Activated naive CD8-positive, alpha-beta T cell treated with anti-CD3 and anti-CD28 coated beads, Interleukin-2, amount 50 U/mL, for 24 hours (primary cell): ENCODE data around the gene PPM1M.

Experiments used
- ATAC-seq: fragments of 150-1000 bp; cut with Tn5 transposase; one replicate; pipeline ENCODE4 v1.10.0; 2021
- DNase-seq: peaks from one replicate; pipeline ENCODE4 v3.0.0; 2021
- H3K27ac Mint-ChIP-seq: one replicate; pipeline ENCODE4 v1.8.0; 2021; ENCODE audit warnings: mild to moderate bottlenecking, mixed read lengths
- H3K27me3 Mint-ChIP-seq: one replicate; pipeline ENCODE4 v1.8.0; 2021; ENCODE audit warnings: mixed read lengths
- H3K36me3 Mint-ChIP-seq: one replicate; pipeline ENCODE4 v1.8.0; 2021; ENCODE audit warnings: low read depth, mixed read lengths
- H3K4me1 Mint-ChIP-seq: one replicate; pipeline ENCODE4 v1.8.0; 2021; ENCODE audit warnings: mixed read lengths
- H3K4me3 Mint-ChIP-seq: one replicate; pipeline ENCODE4 v1.8.0; 2021; ENCODE audit warnings: mild to moderate bottlenecking, moderate library complexity, mixed read lengths
- H3K9me3 Mint-ChIP-seq: one replicate; pipeline ENCODE4 v1.8.0; 2021; ENCODE audit warnings: mixed read lengths

The PPM1M gene

GRCh38 chr3:52221563-52222318, 23.8 kb upstream of the PPM1M start:
- Mint-ChIP-seq H3K27ac (peak overlapping the region; percentile 31), H3K36me3 (peaks cover under 1% of the 10 kb centered on the region), H3K9me3 (no peaks in the 10 kb centered on the region), H3K4me3 (peak overlapping the region; percentile 71), H3K4me1 (peaks cover 87% of the 10 kb centered on the region), H3K27me3 (no peaks in the 10 kb centered on the region)
- DNase-seq (peak; percentile 41), ATAC-seq (no peak)

DNA sequence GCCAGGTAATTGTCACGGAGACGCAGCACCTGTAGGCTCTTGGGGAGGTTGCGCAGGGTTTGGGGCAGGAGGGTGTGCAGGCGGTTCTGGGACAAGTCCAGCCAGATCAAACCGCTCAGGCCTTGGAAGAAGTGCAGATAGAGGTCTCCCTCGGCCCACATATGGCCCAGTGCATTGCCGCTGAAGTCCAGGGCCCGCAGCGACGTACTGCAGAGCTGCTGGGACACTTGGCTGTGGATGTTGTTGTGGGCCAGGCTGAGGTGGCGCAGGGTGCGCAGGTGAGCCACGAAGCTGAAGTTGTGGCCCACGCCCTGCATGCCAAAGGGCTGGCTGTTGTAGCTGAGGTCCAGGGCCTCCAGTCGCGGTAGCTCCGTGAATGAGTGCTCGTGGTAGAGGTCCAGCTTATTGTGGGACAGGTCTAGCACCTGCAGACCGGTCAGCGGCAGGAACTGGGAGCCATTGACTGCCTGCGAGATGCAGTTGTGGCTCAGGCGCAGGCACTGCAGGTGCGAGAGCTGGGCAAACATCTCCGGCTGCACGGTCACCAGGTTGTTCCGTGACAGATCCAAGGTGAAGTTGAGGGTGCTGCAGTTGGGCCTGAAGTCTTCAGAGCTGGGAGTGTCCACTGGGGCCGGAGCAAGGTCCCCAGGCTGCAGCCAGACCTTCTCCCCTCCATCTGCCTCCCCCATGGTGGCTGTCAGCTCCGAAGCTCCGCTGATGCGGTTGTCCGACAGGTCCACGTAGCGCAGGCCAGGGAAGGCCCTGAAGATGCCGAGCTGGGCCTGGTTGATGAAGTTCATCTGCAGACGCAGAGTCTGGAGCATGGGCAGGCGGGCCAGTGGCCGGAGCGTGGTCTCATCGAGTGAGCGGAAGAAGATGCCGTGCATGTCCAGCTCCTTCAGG, 23.0 kb upstream of the PPM1M start:
- Mint-ChIP-seq H3K27ac (peak overlapping the region; percentile 31), H3K9me3 (no peaks in the 10 kb centered on the region), H3K4me3 (peak overlapping the region; percentile 71), H3K36me3 (no peaks in the 10 kb centered on the region), H3K4me1 (peaks cover 82% of the 10 kb centered on the region), H3K27me3 (no peaks in the 10 kb centered on the region)
- ATAC-seq (no peak), DNase-seq (peak; percentile 3)

- H3K36me3 Mint-ChIP-seq = no peaks in the 10 kb centered on the region
- H3K9me3 Mint-ChIP-seq = no peaks in the 10 kb centered on the region
- DNase-seq (peak; percentile 2), ATAC-seq (no peak)
- H3K27ac Mint-ChIP-seq = peak overlapping the region; percentile 41
- H3K27me3 Mint-ChIP-seq = no peaks in the 10 kb centered on the region
- H3K4me1 Mint-ChIP-seq = peaks cover 71% of the 10 kb centered on the region
- H3K4me3 Mint-ChIP-seq = no peak overlapping the region
Measured at GRCh38 chr3:52223449-52224408, 21.8 kb upstream of the PPM1M start.

GRCh38 chr3:52225452-52226228, 19.9 kb upstream of the PPM1M start, which contains the start of gene TLR9:
Gene TLR9, minus strand, starts transcription at chr3:52225645. Its CDS starts 116 bp downstream, at chr3:52225529.
- Mint-ChIP-seq H3K4me1 (peaks cover 55% of the 10 kb centered on the region), H3K27ac (peak within 1 kb of the TSS; percentile 68), H3K9me3 (no peaks in the 10 kb centered on the region), H3K27me3 (no peaks in the 10 kb centered on the region), H3K4me3 (peak within 1 kb of the TSS; percentile 56), H3K36me3 (peaks cover 9% of the 10 kb centered on the region)
- peak; percentile 67 for ATAC-seq
- DNase-seq = peak; percentile 48

- Mint-ChIP-seq H3K27me3 (no peaks in the 10 kb centered on the region), H3K4me1 (peaks cover 51% of the 10 kb centered on the region), H3K9me3 (no peaks in the 10 kb centered on the region), H3K36me3 (peaks cover 11% of the 10 kb centered on the region), H3K27ac (peak overlapping the region; percentile 68), H3K4me3 (peak overlapping the region; percentile 56)
- DNase-seq = no peak
- ATAC-seq = no peak
Measured at GRCh38 chr3:52226229-52226817, 19.2 kb upstream of the PPM1M start.

DNA sequence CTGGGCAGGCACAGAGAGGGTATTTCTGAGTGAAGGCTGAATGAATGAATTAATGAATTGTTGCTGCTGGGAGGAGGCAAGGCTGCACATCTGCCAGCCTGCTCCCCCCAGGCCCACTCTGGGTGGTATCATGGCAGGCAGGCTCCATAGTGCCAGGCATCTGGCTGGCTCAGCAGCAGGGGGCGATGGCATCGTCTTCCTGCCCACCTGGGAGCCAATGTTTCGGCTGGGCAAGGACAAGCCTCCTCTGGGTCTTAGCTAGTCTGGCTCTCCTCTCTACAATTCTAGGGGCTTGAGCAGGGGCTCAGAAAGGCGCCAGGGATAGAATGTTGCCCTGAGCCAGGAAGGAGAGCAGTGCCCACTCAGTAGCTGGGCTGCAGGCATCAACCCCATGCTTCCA, 18.4 kb upstream of the PPM1M start:
- Mint-ChIP-seq H3K27me3 (no peaks in the 10 kb centered on the region), H3K4me3 (no peak overlapping the region), H3K9me3 (no peaks in the 10 kb centered on the region), H3K4me1 (peaks cover 47% of the 10 kb centered on the region), H3K27ac (peak overlapping the region; percentile 68), H3K36me3 (peaks cover 14% of the 10 kb centered on the region)
- DNase-seq (peak; percentile 11), ATAC-seq (no peak)

GRCh38 chr3:52227766-52228165, 17.8 kb upstream of the PPM1M start:
- H3K27me3 Mint-ChIP-seq = no peaks in the 10 kb centered on the region
- H3K4me1 Mint-ChIP-seq = peaks cover 47% of the 10 kb centered on the region
- no peak for ATAC-seq
- no peaks in the 10 kb centered on the region for H3K9me3 Mint-ChIP-seq
- no peak overlapping the region for H3K27ac Mint-ChIP-seq
- H3K36me3 Mint-ChIP-seq = peaks cover 14% of the 10 kb centered on the region
- H3K4me3 Mint-ChIP-seq = no peak overlapping the region
- DNase-seq = peak; percentile 2

- H3K9me3 Mint-ChIP-seq = no peaks in the 10 kb centered on the region
- DNase-seq = peak; percentile 4
- H3K27ac Mint-ChIP-seq = no peak overlapping the region
- H3K27me3 Mint-ChIP-seq = no peaks in the 10 kb centered on the region
- ATAC-seq = no peak
- H3K4me1 Mint-ChIP-seq = peaks cover 47% of the 10 kb centered on the region
- no peak overlapping the region for H3K4me3 Mint-ChIP-seq
- H3K36me3 Mint-ChIP-seq = peaks cover 14% of the 10 kb centered on the region
Measured at GRCh38 chr3:52228266-52228665, 17.3 kb upstream of the PPM1M start.

DNA sequence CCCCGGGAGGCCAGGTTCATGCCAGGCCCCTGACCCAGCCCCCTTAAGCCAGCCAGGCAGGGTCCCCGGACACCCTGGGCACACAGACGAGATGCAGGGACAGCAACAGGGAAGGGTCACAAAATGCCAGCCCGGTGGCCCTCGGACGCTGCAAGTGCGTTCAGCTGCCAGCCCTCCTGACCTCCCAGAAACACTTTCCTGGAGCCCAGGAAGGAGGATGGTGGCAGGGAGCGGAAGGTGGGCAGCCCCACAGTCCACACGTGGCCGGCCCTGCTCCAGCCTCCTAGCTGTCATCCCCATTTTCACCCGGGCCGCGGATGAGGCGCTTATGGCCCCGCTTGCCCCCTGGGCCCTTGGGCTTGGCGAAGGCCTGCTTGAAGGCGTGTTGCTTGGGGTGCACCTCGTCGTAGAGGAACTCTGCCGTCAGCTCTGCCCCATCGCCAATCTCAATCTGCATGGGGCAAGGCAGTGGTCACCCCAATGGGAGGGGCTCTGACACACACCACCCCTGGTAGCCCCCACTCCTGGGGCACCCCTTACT, 16.7 kb upstream of the PPM1M start:
- H3K9me3 Mint-ChIP-seq = no peaks in the 10 kb centered on the region
- H3K36me3 Mint-ChIP-seq = peaks cover 14% of the 10 kb centered on the region
- H3K27me3 Mint-ChIP-seq = no peaks in the 10 kb centered on the region
- H3K4me1 Mint-ChIP-seq = peaks cover 46% of the 10 kb centered on the region
- ATAC-seq (no peak), DNase-seq (no peak)
- no peak overlapping the region for H3K4me3 Mint-ChIP-seq
- H3K27ac Mint-ChIP-seq = no peak overlapping the region

DNA sequence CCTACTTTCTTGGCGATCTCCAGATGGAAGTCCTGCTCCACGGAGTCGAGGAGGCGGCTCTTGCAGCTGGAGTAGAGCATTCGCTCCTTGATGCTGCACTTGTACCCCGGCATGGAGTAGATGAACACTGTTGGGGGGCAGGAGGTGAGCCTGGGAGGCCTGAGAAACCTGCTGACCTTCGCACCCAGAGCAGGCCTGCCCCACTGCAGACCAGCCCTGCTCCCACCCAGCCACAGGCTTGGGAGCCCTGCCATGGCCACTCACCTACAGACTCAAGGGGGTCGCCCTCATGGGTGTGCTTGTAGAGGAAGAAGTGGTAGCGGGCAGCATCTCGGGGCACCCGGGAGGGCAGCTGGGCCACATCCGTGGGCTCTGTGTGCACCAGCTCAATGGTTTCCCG, 15.9 kb upstream of the PPM1M start:
- H3K4me3 Mint-ChIP-seq = no peak overlapping the region
- H3K27ac Mint-ChIP-seq = no peak overlapping the region
- ATAC-seq (no peak), DNase-seq (no peak)
- peaks cover 14% of the 10 kb centered on the region for H3K36me3 Mint-ChIP-seq
- H3K4me1 Mint-ChIP-seq = peaks cover 43% of the 10 kb centered on the region
- H3K27me3 Mint-ChIP-seq = no peaks in the 10 kb centered on the region
- no peaks in the 10 kb centered on the region for H3K9me3 Mint-ChIP-seq

DNA sequence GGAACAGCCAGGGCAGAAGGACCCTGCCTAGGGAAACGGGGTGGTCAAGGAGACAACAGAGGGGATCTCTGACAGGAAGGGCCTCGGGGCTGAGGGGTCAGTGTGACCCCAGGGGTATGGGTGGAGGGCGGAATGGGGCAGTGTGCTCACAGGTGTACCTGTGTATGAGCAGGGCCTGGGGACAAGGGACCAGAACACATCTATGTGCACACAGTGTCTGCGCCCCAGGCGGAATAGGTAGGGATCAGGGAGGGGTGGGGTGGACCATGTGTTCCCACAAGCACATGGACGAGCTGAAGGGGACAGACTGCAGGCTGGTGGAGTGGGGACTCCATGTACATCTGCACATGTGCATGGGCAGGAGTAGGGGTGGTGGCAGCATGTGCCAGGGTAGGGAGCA, 15.1 kb upstream of the PPM1M start:
- no peak overlapping the region for H3K27ac Mint-ChIP-seq
- DNase-seq (no peak), ATAC-seq (no peak)
- no peaks in the 10 kb centered on the region for H3K27me3 Mint-ChIP-seq
- no peaks in the 10 kb centered on the region for H3K9me3 Mint-ChIP-seq
- peaks cover 42% of the 10 kb centered on the region for H3K4me1 Mint-ChIP-seq
- no peak overlapping the region for H3K4me3 Mint-ChIP-seq
- peaks cover 14% of the 10 kb centered on the region for H3K36me3 Mint-ChIP-seq

DNA sequence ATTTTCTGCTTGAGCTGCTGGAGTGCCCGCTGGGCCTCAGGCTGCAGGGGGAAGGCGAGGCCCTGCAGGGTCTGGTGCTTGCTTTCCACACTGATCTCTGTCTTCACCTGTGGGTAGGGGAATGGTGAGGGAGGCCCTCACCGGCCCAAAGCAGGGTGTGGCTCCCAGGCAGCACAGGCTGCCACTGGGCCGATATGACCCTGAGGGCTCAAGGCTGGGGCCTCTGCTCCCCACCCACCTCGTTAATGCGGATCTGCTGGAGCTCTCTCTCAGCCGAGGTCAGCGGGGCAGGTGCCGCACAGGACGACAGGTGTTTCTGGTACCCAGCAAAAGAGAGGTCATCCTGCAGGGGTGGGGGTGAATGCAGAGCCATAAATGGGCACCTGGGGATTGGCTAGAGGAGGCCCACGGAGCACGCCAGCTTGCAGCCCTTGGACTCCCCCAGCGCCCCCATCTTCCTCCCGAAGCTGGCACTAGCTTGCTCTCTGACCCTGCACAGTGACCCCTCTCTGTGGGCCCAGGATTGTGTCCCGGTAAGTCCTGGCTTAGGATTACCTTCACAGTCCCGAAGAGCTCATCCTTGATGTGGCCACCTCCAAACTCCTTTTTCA, 14.6 kb upstream of the PPM1M start:
- Mint-ChIP-seq H3K4me3 (no peak overlapping the region), H3K4me1 (peaks cover 42% of the 10 kb centered on the region), H3K36me3 (peaks cover 14% of the 10 kb centered on the region), H3K27ac (no peak overlapping the region), H3K27me3 (no peaks in the 10 kb centered on the region), H3K9me3 (no peaks in the 10 kb centered on the region)
- no peak for ATAC-seq
- no peak for DNase-seq
